BE2C (cell line): ENCODE measurements around the gene DACT3.

Source experiments
- DNase-seq: peaks from one replicate; pipeline ENCODE4 v3.0.0-alpha.2; 2020
- H3K27me3 ChIP-seq: fragments of 250-450 bp; sonication (Bioruptor Pico); 2 replicates; pipeline ENCODE4 v1.5.1; 2020; ENCODE audit warnings: mild to moderate bottlenecking
- H3K36me3 ChIP-seq: fragments of 250-450 bp; sonication (Bioruptor Pico); 2 replicates; pipeline ENCODE4 v1.5.1; 2020; ENCODE audit warnings: mild to moderate bottlenecking
- H3K4me1 ChIP-seq: fragments of 250-450 bp; sonication (Bioruptor Pico); 2 replicates; pipeline ENCODE4 v1.5.1; 2020
- H3K4me3 ChIP-seq: 2 replicates; pipeline ENCODE4 v1.5.1; 2011; ENCODE audit warnings: low read depth, low read length
- H3K9me3 ChIP-seq: fragments of 250-450 bp; sonication (Bioruptor Pico); 2 replicates; pipeline ENCODE4 v1.5.1; 2020
- TF ChIP-seq, protein P1 (sequence below): IDR thresholded peaks from 2 replicates; pipeline ENCODE4 v1.5.1; 2012; ENCODE audit warnings: mild to moderate bottlenecking, low read depth, low read length

The DACT3 gene

DNA sequence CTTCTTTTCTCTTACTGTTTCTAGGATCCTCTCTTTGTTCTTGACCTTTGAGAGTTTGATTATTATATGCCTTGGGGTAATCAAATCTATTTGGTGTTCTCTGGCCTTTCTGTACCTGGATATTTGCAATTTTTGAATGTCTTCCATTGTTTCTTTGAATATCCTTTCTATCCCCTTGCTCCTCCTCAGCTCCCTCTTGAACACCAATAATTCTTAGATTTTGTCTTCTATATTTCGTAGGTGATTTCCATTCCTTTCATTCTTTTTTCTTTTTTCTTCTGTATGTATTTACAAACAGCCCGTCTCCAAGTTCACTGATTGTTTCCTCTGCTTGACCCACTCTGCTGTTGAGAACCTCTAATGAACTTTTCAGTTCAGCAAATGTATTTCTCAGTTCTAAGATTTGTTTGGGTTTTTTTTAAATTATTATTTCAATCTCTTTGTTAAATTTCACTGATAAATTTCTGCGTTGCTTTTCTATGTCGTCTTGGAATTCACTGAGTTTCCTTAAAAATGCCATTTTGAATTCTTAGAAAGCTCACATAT is 62.5 kb downstream of the DACT3 start:
- TF ChIP-seq, protein P1, sequence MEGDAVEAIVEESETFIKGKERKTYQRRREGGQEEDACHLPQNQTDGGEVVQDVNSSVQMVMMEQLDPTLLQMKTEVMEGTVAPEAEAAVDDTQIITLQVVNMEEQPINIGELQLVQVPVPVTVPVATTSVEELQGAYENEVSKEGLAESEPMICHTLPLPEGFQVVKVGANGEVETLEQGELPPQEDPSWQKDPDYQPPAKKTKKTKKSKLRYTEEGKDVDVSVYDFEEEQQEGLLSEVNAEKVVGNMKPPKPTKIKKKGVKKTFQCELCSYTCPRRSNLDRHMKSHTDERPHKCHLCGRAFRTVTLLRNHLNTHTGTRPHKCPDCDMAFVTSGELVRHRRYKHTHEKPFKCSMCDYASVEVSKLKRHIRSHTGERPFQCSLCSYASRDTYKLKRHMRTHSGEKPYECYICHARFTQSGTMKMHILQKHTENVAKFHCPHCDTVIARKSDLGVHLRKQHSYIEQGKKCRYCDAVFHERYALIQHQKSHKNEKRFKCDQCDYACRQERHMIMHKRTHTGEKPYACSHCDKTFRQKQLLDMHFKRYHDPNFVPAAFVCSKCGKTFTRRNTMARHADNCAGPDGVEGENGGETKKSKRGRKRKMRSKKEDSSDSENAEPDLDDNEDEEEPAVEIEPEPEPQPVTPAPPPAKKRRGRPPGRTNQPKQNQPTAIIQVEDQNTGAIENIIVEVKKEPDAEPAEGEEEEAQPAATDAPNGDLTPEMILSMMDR: no peak
- DNase-seq: no peak
- Histone ChIP-seq H3K36me3 (no peaks in the 10 kb centered on the region; the same call in 1 of the 2 replicates), H3K27me3 (no peaks in the 10 kb centered on the region), H3K4me3 (no peak overlapping the region), H3K9me3 (no peaks in the 10 kb centered on the region), H3K4me1 (no peaks in the 10 kb centered on the region; the same call in 1 of the 2 replicates)
